Dendritic cell treated with granulocyte-macrophage colony-stimulating factor and Interleukin-4, amounts not matched to agents 40 ng/mL and 50 ng/mL, for 4 days (primary cell): ENCODE data around the gene CLDN14.

ENCODE experiments used
- H3K27ac Mint-ChIP-seq: one replicate; pipeline ENCODE4 v1.8.0; 2022; ENCODE audit warnings: mild to moderate bottlenecking, mixed read lengths
- H3K27me3 Mint-ChIP-seq: one replicate; pipeline ENCODE4 v1.8.0; 2022; ENCODE audit warnings: mild to moderate bottlenecking, mixed read lengths
- H3K36me3 Mint-ChIP-seq: one replicate; pipeline ENCODE4 v1.8.0; 2022; ENCODE audit warnings: low read depth, mixed read lengths
- H3K4me1 Mint-ChIP-seq: one replicate; pipeline ENCODE4 v1.8.0; 2022; ENCODE audit warnings: low read depth, mixed read lengths
- H3K4me3 Mint-ChIP-seq: one replicate; pipeline ENCODE4 v1.8.0; 2022; ENCODE audit warnings: mild to moderate bottlenecking, moderate library complexity, mixed read lengths
- H3K9me3 Mint-ChIP-seq: one replicate; pipeline ENCODE4 v1.8.0; 2022; ENCODE audit warnings: mixed read lengths
- intact Hi-C: fragments of 100-400 bp; cut with micrococcal nuclease; formaldehyde crosslinking; loops from one replicate; pipeline ENCODE4 v1.15.0; 2022

CLDN14 gene

GRCh38 chr21:36472377-36472776, 7.5 kb downstream of the CLDN14 start:
- H3K36me3 Mint-ChIP-seq, result no peaks in the 10 kb centered on the region
- H3K27ac Mint-ChIP-seq, result no peak overlapping the region
- peaks cover 6% of the 10 kb centered on the region for H3K27me3 Mint-ChIP-seq
- no peak overlapping the region for H3K4me3 Mint-ChIP-seq
- no peaks in the 10 kb centered on the region for H3K4me1 Mint-ChIP-seq
- H3K9me3 Mint-ChIP-seq, result no peaks in the 10 kb centered on the region
- intact Hi-C loops, result no loop called here

- Mint-ChIP-seq H3K4me3 (no peak overlapping the region), H3K36me3 (no peaks in the 10 kb centered on the region), H3K4me1 (no peaks in the 10 kb centered on the region), H3K27ac (no peak overlapping the region), H3K27me3 (peaks cover 6% of the 10 kb centered on the region), H3K9me3 (no peaks in the 10 kb centered on the region)
- intact Hi-C loops, result no loop called here
These were observed 8.6 kb downstream of the CLDN14 start for GRCh38 chr21:36471254-36471723.

GRCh38 chr21:36470294-36470693, 9.6 kb downstream of the CLDN14 start:
- intact Hi-C loops, result no loop called here

GRCh38 chr21:36466061-36466511, 13.8 kb downstream of the CLDN14 start:
- Mint-ChIP-seq H3K4me1 (peaks cover 6% of the 10 kb centered on the region), H3K27me3 (peaks cover 4% of the 10 kb centered on the region), H3K27ac (no peak overlapping the region), H3K9me3 (no peaks in the 10 kb centered on the region), H3K4me3 (no peak overlapping the region), H3K36me3 (no peaks in the 10 kb centered on the region)
- intact Hi-C loops, result no loop called here

More at GRCh38 chr21:36470294-36470693, 9.6 kb downstream of the CLDN14 start:
- Mint-ChIP-seq H3K4me1 (no peaks in the 10 kb centered on the region), H3K36me3 (no peaks in the 10 kb centered on the region), H3K27me3 (peaks cover 7% of the 10 kb centered on the region), H3K9me3 (no peaks in the 10 kb centered on the region), H3K4me3 (no peak overlapping the region), H3K27ac (no peak overlapping the region)

- intact Hi-C loops, result no loop called here
- H3K4me1 Mint-ChIP-seq, result peaks cover 6% of the 10 kb centered on the region
- H3K36me3 Mint-ChIP-seq, result no peaks in the 10 kb centered on the region
- H3K9me3 Mint-ChIP-seq, result no peaks in the 10 kb centered on the region
- H3K27me3 Mint-ChIP-seq, result peaks cover 6% of the 10 kb centered on the region
- no peak overlapping the region for H3K27ac Mint-ChIP-seq
- H3K4me3 Mint-ChIP-seq, result no peak overlapping the region
These were observed 14.4 kb downstream of the CLDN14 start for GRCh38 chr21:36465478-36465877.

- Mint-ChIP-seq H3K36me3 (no peaks in the 10 kb centered on the region), H3K27ac (no peak overlapping the region), H3K27me3 (peaks cover 6% of the 10 kb centered on the region), H3K4me1 (peaks cover 6% of the 10 kb centered on the region), H3K9me3 (no peaks in the 10 kb centered on the region), H3K4me3 (no peak overlapping the region)
- intact Hi-C loops, result no loop called here
These were observed 15.3 kb downstream of the CLDN14 start for GRCh38 chr21:36464590-36464989.

- Mint-ChIP-seq H3K4me3 (no peak overlapping the region), H3K27ac (no peak overlapping the region), H3K36me3 (no peaks in the 10 kb centered on the region), H3K4me1 (peaks cover 6% of the 10 kb centered on the region), H3K9me3 (no peaks in the 10 kb centered on the region), H3K27me3 (peaks cover 6% of the 10 kb centered on the region)
- intact Hi-C loops, result no loop called here
These were observed 15.9 kb downstream of the CLDN14 start for GRCh38 chr21:36463991-36464390.

GRCh38 chr21:36463204-36463603, 16.7 kb downstream of the CLDN14 start:
- peaks cover 6% of the 10 kb centered on the region for H3K4me1 Mint-ChIP-seq
- H3K4me3 Mint-ChIP-seq, result no peak overlapping the region
- H3K9me3 Mint-ChIP-seq, result no peaks in the 10 kb centered on the region
- no peak overlapping the region for H3K27ac Mint-ChIP-seq
- intact Hi-C loops, result no loop called here
- H3K27me3 Mint-ChIP-seq, result peaks cover 6% of the 10 kb centered on the region
- H3K36me3 Mint-ChIP-seq, result no peaks in the 10 kb centered on the region

GRCh38 chr21:36461918-36462486, 17.9 kb downstream of the CLDN14 start:
- Mint-ChIP-seq H3K27me3 (peaks cover 6% of the 10 kb centered on the region), H3K9me3 (no peaks in the 10 kb centered on the region), H3K4me1 (peaks cover 7% of the 10 kb centered on the region), H3K4me3 (no peak overlapping the region), H3K36me3 (no peaks in the 10 kb centered on the region), H3K27ac (no peak overlapping the region)
- intact Hi-C loops, result no loop called here

GRCh38 chr21:36461277-36461917, 18.5 kb downstream of the CLDN14 start:
- intact Hi-C loops, result no loop called here
- Mint-ChIP-seq H3K4me3 (no peak overlapping the region), H3K4me1 (peaks cover 13% of the 10 kb centered on the region), H3K36me3 (no peaks in the 10 kb centered on the region), H3K27ac (no peak overlapping the region), H3K9me3 (no peaks in the 10 kb centered on the region), H3K27me3 (peaks cover 6% of the 10 kb centered on the region)

GRCh38 chr21:36460866-36461265, 19.1 kb downstream of the CLDN14 start:
- intact Hi-C loops, result no loop called here
- Mint-ChIP-seq H3K4me1 (peaks cover 14% of the 10 kb centered on the region), H3K27ac (no peak overlapping the region), H3K4me3 (no peak overlapping the region), H3K27me3 (peaks cover 6% of the 10 kb centered on the region), H3K9me3 (no peaks in the 10 kb centered on the region), H3K36me3 (no peaks in the 10 kb centered on the region)

GRCh38 chr21:36459098-36459497, 20.8 kb downstream of the CLDN14 start:
- H3K9me3 Mint-ChIP-seq, result no peaks in the 10 kb centered on the region
- intact Hi-C loops, result no loop called here
- no peak overlapping the region for H3K4me3 Mint-ChIP-seq
- no peak overlapping the region for H3K27ac Mint-ChIP-seq
- peaks cover 12% of the 10 kb centered on the region for H3K4me1 Mint-ChIP-seq
- H3K27me3 Mint-ChIP-seq, result peaks cover 4% of the 10 kb centered on the region
- no peaks in the 10 kb centered on the region for H3K36me3 Mint-ChIP-seq

- H3K9me3 Mint-ChIP-seq, result no peaks in the 10 kb centered on the region
- no peaks in the 10 kb centered on the region for H3K36me3 Mint-ChIP-seq
- no peak overlapping the region for H3K4me3 Mint-ChIP-seq
- intact Hi-C loops, result no loop called here
- H3K27ac Mint-ChIP-seq, result no peak overlapping the region
- H3K27me3 Mint-ChIP-seq, result peaks cover 4% of the 10 kb centered on the region
- peaks cover 8% of the 10 kb centered on the region for H3K4me1 Mint-ChIP-seq
These were observed 23.1 kb downstream of the CLDN14 start for GRCh38 chr21:36456729-36457414.

GRCh38 chr21:36454706-36455105, 25.2 kb downstream of the CLDN14 start:
- H3K36me3 Mint-ChIP-seq, result no peaks in the 10 kb centered on the region
- intact Hi-C loops, result no loop called here
- peaks cover 8% of the 10 kb centered on the region for H3K4me1 Mint-ChIP-seq
- peaks cover 3% of the 10 kb centered on the region for H3K27me3 Mint-ChIP-seq
- H3K27ac Mint-ChIP-seq, result no peak overlapping the region
- no peak overlapping the region for H3K4me3 Mint-ChIP-seq
- no peaks in the 10 kb centered on the region for H3K9me3 Mint-ChIP-seq
